Small intestine (tissue), 7 donors: Measurements from ENCODE around the gene RAB34. TPM values are rescaled to one million over a fixed set of nuclear protein-coding genes. Genes with fewer than 3 reads are reported as not detected.

Experiments
- DNase-seq, 2 donors: peaks; one replicate each; pipeline versions ENCODE4 v3.0.0 to v3.0.0-alpha.2; 2013
- FAIRE-seq: peaks from 2 replicates; lab custom pipeline; 2012; peaks lifted over from hg19 to GRCh38; lab: Jason Lieb, UNC
- H3K27ac ChIP-seq, 3 donors: one replicate each; pipeline ENCODE4 v1.5.1; 2013; ENCODE audit warnings: low read length in 2 of 3, mild to moderate bottlenecking in 2 of 3, control low read depth in 1 of 3, inconsistent platforms in 1 of 3, low read depth in 1 of 3, moderate library complexity in 1 of 3
- H3K27me3 ChIP-seq, 3 donors: one replicate each; pipeline ENCODE4 v1.6.1; 2013; ENCODE audit warnings: low read length in 3 of 3, inconsistent platforms in 1 of 3; ENCODE audit not compliant: control insufficient read depth in 3 of 3, insufficient read depth in 3 of 3
- H3K36me3 ChIP-seq, 3 donors: one replicate each; pipeline ENCODE4 v1.6.1; 2013; ENCODE audit warnings: low read length in 3 of 3, inconsistent platforms in 1 of 3, low read depth in 1 of 3, mild to moderate bottlenecking in 1 of 3, moderate library complexity in 1 of 3; ENCODE audit not compliant: control insufficient read depth in 3 of 3, insufficient read depth in 2 of 3
- H3K4me1 ChIP-seq, 3 donors: one replicate each; pipeline ENCODE4 v1.6.1; 2013; ENCODE audit warnings: low read length in 2 of 3, inconsistent platforms in 1 of 3, low read depth in 1 of 3, mild to moderate bottlenecking in 1 of 3, moderate library complexity in 1 of 3; ENCODE audit not compliant: control insufficient read depth in 3 of 3, insufficient read depth in 2 of 3
- H3K4me3 ChIP-seq, 3 donors: one replicate each; pipeline ENCODE4 v1.5.1; 2013; ENCODE audit warnings: low read length in 3 of 3, control low read depth in 1 of 3, inconsistent platforms in 1 of 3, low read depth in 1 of 3, mild to moderate bottlenecking in 1 of 3, moderate library complexity in 1 of 3
- H3K9me3 ChIP-seq, 2 donors: one replicate each; pipeline ENCODE4 v1.6.1; 2013; ENCODE audit warnings: low read depth in 1 of 2, low read length in 1 of 2; ENCODE audit not compliant: control insufficient read depth in 2 of 2, insufficient read depth in 1 of 2
- WGBS, 3 donors: extraction: QIAGEN DNeasy Blood & Tissue Kit; methylation state at CpG; one replicate each; pipeline ENCODE4 v1.1.7; 2013; 5-methylcytosine and 5-hydroxymethylcytosine counted together
- polyA plus RNA-seq, 4 donors: library from polyadenylated mRNA; stranded (reverse) in 3 of 4; unstranded in 1 of 4; fragments of 200-250 nt in 3 of 4; fragments of 120-200 nt in 1 of 4; gene quantifications; one replicate each; pipeline versions ENCODE4 v1.2.1 to v1.2.3, GENCODE V29; 2013
- donor health status: healthy with polysubstance abuse.
- donor health status: control.
- donor health status: control.
- donor health status: Bipolar disorder and iron deficiency.
- donor health status: healthy.

Gene RAB34
- polyA plus RNA-seq, 4 donors = 4.2 to 76.4 (median 32.2) TPM

DNA sequence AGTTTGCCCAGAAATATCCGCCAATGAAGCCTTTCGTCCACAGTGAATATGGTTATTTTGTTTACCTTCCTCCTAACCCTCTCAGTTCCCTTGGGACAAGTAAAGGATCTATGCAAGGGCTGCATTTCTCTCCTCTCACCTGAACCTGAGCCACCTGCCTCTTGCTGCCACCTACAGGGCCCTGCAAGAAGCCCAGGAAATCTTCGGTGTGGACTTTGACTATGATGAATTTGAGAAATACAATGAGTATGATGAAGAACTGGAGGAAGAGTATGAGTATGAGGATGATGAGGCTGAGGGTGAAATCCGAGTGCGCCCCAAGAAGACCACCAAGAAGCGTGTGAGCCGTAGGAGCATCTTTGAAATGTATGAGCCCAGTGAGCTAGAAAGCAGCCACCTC, 41.7 kb downstream of the RAB34 start:
- WGBS, 3 donors = 74 to 81% (median 78%) methylated on average over 7 of the region's 7 CpGs
- Histone ChIP-seq H3K27ac (no peak overlapping the region), H3K4me3 (no peak overlapping the region), H3K9me3 (no peaks in the 10 kb centered on the region), H3K27me3 (no peaks in the 10 kb centered on the region), H3K4me1 (no peaks in the 10 kb centered on the region), H3K36me3 (peaks cover 36 to 79% (median 51%) of the 10 kb centered on the region in 3 donors)
- FAIRE-seq (no peak), DNase-seq (peak; percentile 44 to 63)

- H3K36me3 ChIP-seq = peaks cover 36 to 77% (median 46%) of the 10 kb centered on the region in 3 donors
- H3K27me3 ChIP-seq = no peaks in the 10 kb centered on the region
- no peak overlapping the region for H3K4me3 ChIP-seq
- no peak overlapping the region for H3K27ac ChIP-seq
- no peaks in the 10 kb centered on the region for H3K9me3 ChIP-seq
- DNase-seq = no peak
- 77 to 95% (median 88%) methylated on average over 3 of the region's 3 CpGs for WGBS, 3 donors
- FAIRE-seq = no peak
- H3K4me1 ChIP-seq = no peaks in the 10 kb centered on the region
These were observed 42.2 kb downstream of the RAB34 start for GRCh38 chr17:28675490-28675889.

GRCh38 chr17:28669918-28670317, 47.8 kb downstream of the RAB34 start:
- no peak for DNase-seq
- H3K27me3 ChIP-seq = no peaks in the 10 kb centered on the region
- FAIRE-seq = no peak
- H3K4me3 ChIP-seq = no peak overlapping the region
- WGBS, 3 donors = 90 to 96% (median 91%) methylated on average over 1 of the region's 1 CpG
- H3K27ac ChIP-seq = no peak overlapping the region
- H3K9me3 ChIP-seq = no peaks in the 10 kb centered on the region
- peaks cover 8 to 52% (median 19%) of the 10 kb centered on the region in 3 donors for H3K36me3 ChIP-seq
- H3K4me1 ChIP-seq = peaks cover 0 to under 1% (median 0%) of the 10 kb centered on the region in 3 donors

- Histone ChIP-seq H3K27ac (no peak overlapping the region), H3K4me3 (no peak overlapping the region), H3K27me3 (no peaks in the 10 kb centered on the region), H3K9me3 (no peaks in the 10 kb centered on the region), H3K36me3 (peaks cover 0 to 41% (median 9%) of the 10 kb centered on the region in 3 donors), H3K4me1 (peaks cover 4 to 10% (median 6%) of the 10 kb centered on the region in 3 donors)
- DNase-seq (no peak), FAIRE-seq (no peak)
- 92 to 96% (median 95%) methylated on average over 1 of the region's 1 CpG for WGBS, 3 donors
These were observed 49.8 kb downstream of the RAB34 start for GRCh38 chr17:28667870-28668269.

DNA sequence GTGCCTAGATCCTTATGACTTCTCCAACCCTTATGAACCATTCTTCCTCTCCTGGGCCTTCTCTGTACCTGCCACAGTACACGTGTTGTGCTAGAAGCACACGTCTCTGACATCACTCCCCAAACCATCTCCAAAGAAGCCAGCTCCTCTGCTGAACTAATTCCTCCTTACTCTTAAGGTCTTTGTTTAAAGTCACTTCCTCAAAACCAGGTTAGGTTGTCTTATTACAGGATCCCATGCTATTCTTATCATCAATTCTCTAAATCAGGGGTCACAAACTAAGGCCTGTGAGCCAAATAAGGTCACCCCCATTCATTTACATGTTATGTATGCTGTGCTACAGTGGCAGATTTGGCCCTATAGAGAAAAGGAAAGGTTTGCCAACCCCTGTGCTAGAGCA, 51.7 kb downstream of the RAB34 start:
- no peak overlapping the region for H3K27ac ChIP-seq

More for the DNA sequence above, 51.7 kb downstream of the RAB34 start:
- 66 to 88% (median 74%) methylated on average over 2 of the region's 2 CpGs for WGBS, 3 donors
- no peaks in the 10 kb centered on the region for H3K27me3 ChIP-seq
- H3K4me3 ChIP-seq = no peak overlapping the region
- peaks cover 0 to 34% (median 2%) of the 10 kb centered on the region in 3 donors for H3K36me3 ChIP-seq
- H3K4me1 ChIP-seq = peaks cover 4 to 12% (median 9%) of the 10 kb centered on the region in 3 donors
- FAIRE-seq (no peak), DNase-seq (no peak)
- H3K9me3 ChIP-seq = no peaks in the 10 kb centered on the region

Other genes starting within 250 kb of the RAB34 start
- gene SLC13A2, start 244.2 kb downstream of the RAB34 start, polyA plus RNA-seq = 100 to 1,000 TPM in 3 of 4 donors, 10 to 100 TPM in 1; 40.5 to 320 (median 211) TPM
- gene FOXN1, start 211.5 kb downstream of the RAB34 start, polyA plus RNA-seq = under 1 TPM in 1 of 4 donors, not detected in 3; 0.16 TPM
- 10 to 100 TPM; 14.6 to 57.0 (median 29.9) TPM for gene UNC119, start 165.2 kb downstream of the RAB34 start, polyA plus RNA-seq
- gene PIGS, start 146.3 kb downstream of the RAB34 start, polyA plus RNA-seq = 100 to 1,000 TPM in 1 of 4 donors, 10 to 100 TPM in 3; 24.8 to 131 (median 39.8) TPM
- 10 to 100 TPM; 27.6 to 85.0 (median 42.9) TPM for gene ALDOC, start 141.0 kb downstream of the RAB34 start, polyA plus RNA-seq
- 10 to 100 TPM; 20.3 to 39.3 (median 35.4) TPM for gene SPAG5, start 118.8 kb downstream of the RAB34 start, polyA plus RNA-seq
- gene RSKR, start 103.7 kb downstream of the RAB34 start, polyA plus RNA-seq = 10 to 100 TPM in 1 of 4 donors, 1 to 10 TPM in 1, under 1 TPM in 2; 0.22 to 13.0 (median 1.9) TPM
- gene BLTP2, start 72.7 kb downstream of the RAB34 start, polyA plus RNA-seq = 10 to 100 TPM; 15.7 to 58.5 (median 30.5) TPM
- gene SDF2, start 56.0 kb downstream of the RAB34 start, polyA plus RNA-seq = 10 to 100 TPM; 45.4 to 61.8 (median 49.6) TPM
- gene SUPT6H, start 55.7 kb downstream of the RAB34 start, polyA plus RNA-seq = 10 to 100 TPM; 26.4 to 69.7 (median 29.0) TPM
- gene PROCA1, start 6.0 kb downstream of the RAB34 start, polyA plus RNA-seq = 1 to 10 TPM; 2.3 to 5.4 (median 4.4) TPM
- 1,000 to 10,000 TPM in 3 of 4 donors, 100 to 1,000 TPM in 1; 783 to 1,912 (median 1,526) TPM for gene RPL23A, start 2.1 kb upstream of the RAB34 start, polyA plus RNA-seq
- gene TLCD1, start 8.4 kb upstream of the RAB34 start, polyA plus RNA-seq = 10 to 100 TPM; 10.7 to 21.3 (median 11.6) TPM
- gene NEK8, start 10.9 kb upstream of the RAB34 start, polyA plus RNA-seq = 1 to 10 TPM; 3.5 to 5.7 (median 3.6) TPM
- gene TRAF4, start 26.1 kb upstream of the RAB34 start, polyA plus RNA-seq = 100 to 1,000 TPM in 2 of 4 donors, 10 to 100 TPM in 2; 58.8 to 203 (median 128) TPM
- gene FAM222B, start 124.9 kb upstream of the RAB34 start, polyA plus RNA-seq = 10 to 100 TPM in 3 of 4 donors, 1 to 10 TPM in 1; 9.7 to 28.1 (median 13.4) TPM
- 10 to 100 TPM; 38.5 to 48.9 (median 46.7) TPM for gene ERAL1, start 137.1 kb upstream of the RAB34 start, polyA plus RNA-seq
- gene FLOT2, start 179.9 kb upstream of the RAB34 start, polyA plus RNA-seq = 10 to 100 TPM; 19.9 to 73.8 (median 36.8) TPM
- 10 to 100 TPM in 2 of 4 donors, 1 to 10 TPM in 2; 7.3 to 11.3 (median 8.8) TPM for gene DHRS13, start 185.2 kb upstream of the RAB34 start, polyA plus RNA-seq
- 10 to 100 TPM in 3 of 4 donors, 1 to 10 TPM in 1; 6.5 to 26.1 (median 15.1) TPM for gene PHF12, start 233.7 kb upstream of the RAB34 start, polyA plus RNA-seq